ENCODE data around the gene ATP6V0E1. TPM values are rescaled to one million over a fixed set of nuclear protein-coding genes. Genes with fewer than 3 reads are reported as not detected.
A peak's percentile ranks its signal among the peaks of the same experiment; 100 is the strongest.
"Not testable (repeated sequence)": the region's sequence is repeated elsewhere in the genome, so short reads cannot be mapped to it uniquely, and the experiment has no call there.

ATP6V0E1 gene
- total RNA-seq, 4 donors from 2014 or later: 170 to 254 (median 198) TPM

DNA sequence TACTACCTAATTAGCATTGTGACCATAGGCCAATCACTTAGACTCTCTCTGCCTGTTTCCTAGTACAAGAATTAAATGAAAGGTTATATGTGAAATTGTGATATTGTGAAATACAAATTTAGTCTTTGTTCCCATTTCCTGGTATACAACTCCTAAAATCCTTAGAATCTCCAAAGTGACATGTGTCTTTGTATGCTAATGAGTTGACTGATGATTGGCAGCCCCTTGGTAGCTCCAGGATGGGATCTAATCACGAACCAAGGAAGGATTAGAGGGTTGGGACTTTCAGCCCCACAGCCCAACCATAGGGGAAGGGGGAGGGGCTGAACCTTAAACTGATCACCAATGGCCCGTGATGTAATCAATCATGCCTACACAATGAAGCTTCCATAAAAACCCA, 31.6 kb downstream of the ATP6V0E1 start:
- no peak for DNase-seq
- H3K36me3 ChIP-seq: no peaks in the 10 kb centered on the region
- H3K27ac ChIP-seq: peak overlapping the region; percentile 88 to 99 (median 90)
- TF ChIP-seq, protein P1, sequence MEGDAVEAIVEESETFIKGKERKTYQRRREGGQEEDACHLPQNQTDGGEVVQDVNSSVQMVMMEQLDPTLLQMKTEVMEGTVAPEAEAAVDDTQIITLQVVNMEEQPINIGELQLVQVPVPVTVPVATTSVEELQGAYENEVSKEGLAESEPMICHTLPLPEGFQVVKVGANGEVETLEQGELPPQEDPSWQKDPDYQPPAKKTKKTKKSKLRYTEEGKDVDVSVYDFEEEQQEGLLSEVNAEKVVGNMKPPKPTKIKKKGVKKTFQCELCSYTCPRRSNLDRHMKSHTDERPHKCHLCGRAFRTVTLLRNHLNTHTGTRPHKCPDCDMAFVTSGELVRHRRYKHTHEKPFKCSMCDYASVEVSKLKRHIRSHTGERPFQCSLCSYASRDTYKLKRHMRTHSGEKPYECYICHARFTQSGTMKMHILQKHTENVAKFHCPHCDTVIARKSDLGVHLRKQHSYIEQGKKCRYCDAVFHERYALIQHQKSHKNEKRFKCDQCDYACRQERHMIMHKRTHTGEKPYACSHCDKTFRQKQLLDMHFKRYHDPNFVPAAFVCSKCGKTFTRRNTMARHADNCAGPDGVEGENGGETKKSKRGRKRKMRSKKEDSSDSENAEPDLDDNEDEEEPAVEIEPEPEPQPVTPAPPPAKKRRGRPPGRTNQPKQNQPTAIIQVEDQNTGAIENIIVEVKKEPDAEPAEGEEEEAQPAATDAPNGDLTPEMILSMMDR (IDR thresholded peaks at IDR 0.05): no peak
- TF ChIP-seq POLR2A (IDR thresholded peaks at IDR 0.05): no peak
- WGBS, 2 donors: 87 to 95% methylated on average over 2 of the region's 2 CpGs
- no peaks in the 10 kb centered on the region for H3K9me3 ChIP-seq
- intact Hi-C loops (cut with DNase I): loop anchor here (10.0 kb wide), 1 partner anchor 130 kb away; the partner anchor contains the start of gene BNIP1
- H3K4me1 ChIP-seq: peaks cover 70 to 73% of the 10 kb centered on the region in 2 donors
- H3K4me3 ChIP-seq (replicated peaks in 1 of 3): no peak overlapping the region
- H3K27me3 ChIP-seq: no peaks in the 10 kb centered on the region

DNA sequence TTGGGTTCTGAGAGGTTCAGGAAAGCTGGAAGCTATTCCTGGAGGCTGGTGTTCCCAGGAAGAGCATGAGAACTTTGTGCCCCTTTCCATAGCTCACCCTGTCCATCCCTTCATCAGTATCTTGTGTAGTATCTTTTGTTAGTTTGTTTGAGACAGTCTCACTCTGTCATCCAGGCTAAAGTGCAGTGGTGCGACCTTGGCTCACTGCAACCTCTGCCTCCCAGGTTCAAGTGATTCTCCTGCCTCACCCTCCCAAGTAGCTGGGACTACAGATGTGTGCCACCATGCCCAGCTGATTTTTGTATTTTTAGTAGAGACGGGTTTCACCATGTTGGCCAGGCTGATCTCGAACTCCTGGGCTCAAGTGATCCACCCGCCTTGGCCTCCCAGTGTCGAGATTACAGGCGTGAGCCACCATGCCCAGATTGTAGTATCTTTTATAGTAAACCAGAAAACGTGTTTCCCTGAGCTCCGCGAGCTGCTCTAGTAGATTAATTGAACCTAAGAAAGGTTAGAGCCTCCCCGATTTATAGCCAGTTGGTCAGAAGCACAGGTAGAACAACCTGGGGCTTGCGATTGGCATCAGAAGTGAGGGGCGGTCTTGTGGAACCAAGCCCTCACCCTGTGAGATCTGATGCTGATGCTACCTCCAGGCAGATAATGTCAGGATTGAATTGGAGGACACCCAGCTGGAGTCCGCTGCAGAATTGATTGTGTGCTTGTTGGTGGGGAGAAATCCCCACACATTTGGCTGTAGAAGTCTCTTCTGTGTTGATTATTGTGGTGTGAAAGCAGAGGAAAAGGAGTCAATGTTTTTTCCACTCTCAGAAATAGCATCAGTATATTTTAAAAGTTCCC, 32.3 kb downstream of the ATP6V0E1 start:
- peak; percentile 64 to 69 for DNase-seq
- no peaks in the 10 kb centered on the region for H3K27me3 ChIP-seq
- WGBS, 2 donors: 55 to 72% methylated on average over 7 to 13 of the region's 13 CpGs
- H3K9me3 ChIP-seq: no peaks in the 10 kb centered on the region
- H3K36me3 ChIP-seq: no peaks in the 10 kb centered on the region
- no peak overlapping the region for H3K4me3 ChIP-seq (replicated peaks in 1 of 3)
- H3K4me1 ChIP-seq: peaks cover 67 to 70% of the 10 kb centered on the region in 2 donors
- TF ChIP-seq POLR2A (IDR thresholded peaks at IDR 0.05): no peak
- TF ChIP-seq, protein P1 (IDR thresholded peaks at IDR 0.05): no peak
- H3K27ac ChIP-seq: peak overlapping the region; percentile 88 to 99 (median 90)
- intact Hi-C loops (cut with DNase I): loop anchor here (10.0 kb wide), 1 partner anchor 129 kb away; the partner anchor contains the start of gene BNIP1

DNA sequence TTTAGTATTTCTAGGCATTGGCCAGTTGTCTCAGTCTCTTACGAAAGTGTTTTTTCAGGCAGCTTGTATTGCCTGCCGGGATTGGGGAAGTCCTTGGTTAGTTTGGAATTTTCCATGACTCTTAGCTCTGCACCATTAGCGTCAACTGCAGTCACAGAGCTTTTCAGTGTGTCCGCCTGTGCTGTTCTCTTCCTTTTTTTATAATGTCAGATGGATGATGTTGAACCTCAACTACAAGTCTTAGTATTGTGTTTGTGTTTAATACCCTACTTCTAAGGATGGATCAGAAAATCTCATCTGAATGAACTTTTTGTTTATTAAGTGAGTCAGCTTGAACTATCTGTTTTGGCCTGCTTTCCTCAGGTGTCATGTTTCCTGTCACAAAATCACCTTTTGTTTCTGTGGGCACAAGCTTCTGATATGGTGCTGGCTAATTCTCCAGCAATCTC, 33.1 kb downstream of the ATP6V0E1 start:
- TF ChIP-seq, protein P1 (IDR thresholded peaks at IDR 0.05): no peak
- TF ChIP-seq POLR2A (IDR thresholded peaks at IDR 0.05): peak in 1 of 2 donors; percentile 65
- H3K27me3 ChIP-seq: no peaks in the 10 kb centered on the region
- no peaks in the 10 kb centered on the region for H3K9me3 ChIP-seq
- no peaks in the 10 kb centered on the region for H3K36me3 ChIP-seq
- peak; percentile 58 to 60 for DNase-seq
- intact Hi-C loops (cut with DNase I): loop anchor here (10.0 kb wide), 1 partner anchor 128 kb away; the partner anchor contains the start of gene BNIP1
- H3K4me1 ChIP-seq: peaks cover 67 to 73% of the 10 kb centered on the region in 2 donors
- peak overlapping the region; percentile 88 to 99 (median 90) for H3K27ac ChIP-seq
- no peak overlapping the region for H3K4me3 ChIP-seq (replicated peaks in 1 of 3)
- WGBS, 2 donors: 6 to 17% methylated on average over 4 of the region's 4 CpGs

DNA sequence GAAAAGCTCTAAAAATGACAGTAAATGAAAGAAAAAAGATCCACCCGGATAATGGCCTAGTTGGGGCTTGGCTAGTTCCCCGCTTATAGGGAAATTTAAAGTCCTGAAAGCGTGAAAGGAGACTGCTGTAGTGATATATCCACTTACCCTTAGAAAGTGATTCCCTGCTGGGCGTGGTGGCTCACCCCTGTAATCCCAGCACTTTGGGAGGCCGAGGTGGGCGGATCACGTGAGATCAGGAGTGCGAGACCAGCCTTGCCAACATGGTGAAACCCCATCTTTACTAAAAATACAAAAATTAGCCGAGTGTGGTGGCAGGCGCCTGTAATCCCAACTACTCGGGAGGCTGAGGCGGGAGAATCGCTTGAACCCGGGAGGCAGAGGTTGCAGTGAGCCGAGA, 33.5 kb downstream of the ATP6V0E1 start:
- DNase-seq: not testable (repeated sequence)

DNA sequence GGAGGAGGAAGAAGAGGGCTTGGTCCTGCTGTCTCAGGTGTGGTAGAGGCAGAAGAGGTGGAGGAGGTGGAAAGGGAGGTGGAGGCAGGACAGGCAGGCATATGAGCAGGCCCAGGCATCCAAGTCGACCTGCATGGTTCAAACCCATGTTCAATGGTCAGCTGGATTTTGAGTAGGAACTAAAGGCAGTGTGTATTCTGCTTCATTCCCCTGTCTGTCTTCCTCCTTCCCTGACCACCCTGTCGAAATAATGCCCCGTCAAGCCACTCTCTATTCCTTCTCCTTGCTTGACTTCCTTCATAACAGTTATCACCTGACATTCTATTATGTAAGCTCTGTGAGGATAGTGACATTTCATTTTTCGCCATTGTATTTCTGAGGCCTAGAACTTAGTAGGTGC, 34.8 kb downstream of the ATP6V0E1 start:
- peak in 1 of 2 donors; percentile 29 for DNase-seq

More for the DNA sequence above, 33.5 kb downstream of the ATP6V0E1 start:
- not testable (repeated sequence) for H3K27me3 ChIP-seq; H3K4me3 ChIP-seq (replicated peaks in 1 of 3); H3K9me3 ChIP-seq; H3K36me3 ChIP-seq
- intact Hi-C loops (cut with DNase I): loop anchor here (10.0 kb wide), 1 partner anchor 128 kb away; the partner anchor contains the start of gene BNIP1
- Histone ChIP-seq H3K27ac (peak overlapping the region; percentile 88 to 99 (median 90)), H3K4me1 (peaks cover 66 to 77% of the 10 kb centered on the region in 2 donors)
- 90 to 96% methylated on average over 15 of the region's 15 CpGs for WGBS, 2 donors

More for the DNA sequence above, 34.8 kb downstream of the ATP6V0E1 start:
- Histone ChIP-seq H3K36me3 (no peaks in the 10 kb centered on the region), H3K27me3 (no peaks in the 10 kb centered on the region), H3K27ac (peak overlapping the region; percentile 88 to 99 (median 90)), H3K9me3 (no peaks in the 10 kb centered on the region), H3K4me1 (peaks cover 70% of the 10 kb centered on the region in 2 donors), H3K4me3 (replicated peaks in 1 of 3) (no peak overlapping the region)
- intact Hi-C loops (cut with DNase I): loop anchor here (10.0 kb wide), 1 partner anchor 126 kb away; the partner anchor contains the start of gene BNIP1
- 47 to 59% methylated on average over 4 of the region's 4 CpGs for WGBS, 2 donors
- peak in 1 of 2 donors; percentile 43 for TF ChIP-seq POLR2A (IDR thresholded peaks at IDR 0.05)
- TF ChIP-seq, protein P1 (IDR thresholded peaks at IDR 0.05): no peak
